GM20000 (cell line): Measurements from ENCODE around the gene DEFB123.

Experiments
- DNase-seq: peaks from one replicate; pipeline ENCODE4 v3.0.0; 2012; ENCODE audit warnings: low spot score
- TF ChIP-seq, protein P1 (sequence below): IDR thresholded peaks from 2 replicates; pipeline ENCODE4 v1.5.1; 2012; ENCODE audit warnings: mild to moderate bottlenecking, control low read depth; ENCODE audit errors: extremely low read depth, missing control alignments

DEFB123 gene, protein sequence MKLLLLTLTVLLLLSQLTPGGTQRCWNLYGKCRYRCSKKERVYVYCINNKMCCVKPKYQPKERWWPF

DNA sequence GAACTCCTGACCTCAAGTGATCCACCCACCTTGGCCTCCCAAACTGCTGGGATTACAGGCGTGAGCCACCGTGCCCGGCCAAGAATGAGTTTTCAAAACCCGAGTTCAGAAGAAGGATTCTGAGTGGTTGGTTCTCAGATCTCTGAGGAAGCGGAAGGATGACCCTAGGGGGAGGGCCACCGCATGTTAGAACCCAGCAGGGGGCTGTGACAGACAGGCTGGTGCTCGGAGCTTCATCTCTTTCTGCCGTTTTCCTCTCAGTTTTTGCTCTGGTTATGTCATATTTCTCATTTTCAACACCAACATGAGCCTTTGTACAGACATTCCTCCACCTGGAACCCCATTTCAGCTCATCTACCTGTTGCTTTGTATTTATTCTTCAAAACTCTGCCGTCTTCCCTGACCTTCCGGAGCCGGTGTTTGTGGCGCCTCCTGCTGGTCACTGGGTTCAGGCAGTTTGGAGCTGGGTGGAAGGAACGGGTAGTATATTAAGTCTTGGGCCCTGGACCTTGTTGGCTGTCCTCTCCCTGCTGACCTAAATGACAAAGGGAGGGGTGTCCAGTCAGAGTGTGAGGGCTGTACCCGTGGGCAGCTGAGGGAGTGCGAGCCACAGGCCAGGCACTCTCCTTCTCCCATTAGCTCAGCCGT, at the start of gene DEFB123:
Gene DEFB123, plus strand, starts transcription at position 621 of the 648 bp plus-strand sequence. CDS start 67 bp downstream, outside the sequence.
- TF ChIP-seq, protein P1, sequence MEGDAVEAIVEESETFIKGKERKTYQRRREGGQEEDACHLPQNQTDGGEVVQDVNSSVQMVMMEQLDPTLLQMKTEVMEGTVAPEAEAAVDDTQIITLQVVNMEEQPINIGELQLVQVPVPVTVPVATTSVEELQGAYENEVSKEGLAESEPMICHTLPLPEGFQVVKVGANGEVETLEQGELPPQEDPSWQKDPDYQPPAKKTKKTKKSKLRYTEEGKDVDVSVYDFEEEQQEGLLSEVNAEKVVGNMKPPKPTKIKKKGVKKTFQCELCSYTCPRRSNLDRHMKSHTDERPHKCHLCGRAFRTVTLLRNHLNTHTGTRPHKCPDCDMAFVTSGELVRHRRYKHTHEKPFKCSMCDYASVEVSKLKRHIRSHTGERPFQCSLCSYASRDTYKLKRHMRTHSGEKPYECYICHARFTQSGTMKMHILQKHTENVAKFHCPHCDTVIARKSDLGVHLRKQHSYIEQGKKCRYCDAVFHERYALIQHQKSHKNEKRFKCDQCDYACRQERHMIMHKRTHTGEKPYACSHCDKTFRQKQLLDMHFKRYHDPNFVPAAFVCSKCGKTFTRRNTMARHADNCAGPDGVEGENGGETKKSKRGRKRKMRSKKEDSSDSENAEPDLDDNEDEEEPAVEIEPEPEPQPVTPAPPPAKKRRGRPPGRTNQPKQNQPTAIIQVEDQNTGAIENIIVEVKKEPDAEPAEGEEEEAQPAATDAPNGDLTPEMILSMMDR: no peak
- no peak for DNase-seq

DNA sequence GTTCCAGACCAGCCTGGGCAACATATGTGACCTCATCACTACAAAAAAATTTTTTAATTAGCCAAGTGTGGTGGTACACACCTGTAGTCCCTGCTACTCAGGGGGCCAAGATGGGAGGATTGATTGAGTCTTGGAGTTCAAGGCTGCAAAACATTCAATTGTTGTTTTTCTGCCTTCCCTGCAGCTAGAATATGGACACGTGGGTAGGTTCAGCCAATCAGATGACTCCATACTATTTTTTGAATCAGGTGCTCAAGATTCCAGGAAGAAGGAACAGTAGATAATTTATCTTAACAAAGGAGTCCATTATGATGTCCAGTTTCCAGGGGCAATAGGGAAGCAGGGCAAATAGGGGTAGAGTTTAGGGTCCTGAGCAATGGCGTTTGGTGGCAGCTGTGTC, 47.6 kb upstream of the DEFB123 start:
- no peak for DNase-seq

DNA sequence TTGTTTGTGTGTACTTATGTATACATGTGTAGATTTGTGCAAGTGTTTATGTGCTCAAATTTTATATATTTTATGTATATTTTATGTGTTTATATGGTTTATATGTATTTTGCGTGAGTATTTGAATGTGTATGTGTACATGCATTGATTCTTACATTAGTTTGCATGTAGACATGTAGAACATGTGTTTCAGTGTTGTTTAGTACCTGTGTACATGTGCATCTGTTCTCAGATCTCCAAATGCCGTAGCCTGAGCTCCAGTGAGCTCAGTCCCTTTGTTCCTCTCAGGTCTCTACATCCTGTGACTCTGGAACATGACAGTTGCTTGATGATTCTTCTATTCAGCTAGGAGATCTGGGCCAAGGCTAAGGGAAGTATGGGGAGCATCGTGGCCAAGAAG, 45.5 kb upstream of the DEFB123 start:
- DNase-seq: no peak
- TF ChIP-seq, protein P1: no peak

More for the DNA sequence above, 47.6 kb upstream of the DEFB123 start:
- TF ChIP-seq, protein P1: no peak

DNA sequence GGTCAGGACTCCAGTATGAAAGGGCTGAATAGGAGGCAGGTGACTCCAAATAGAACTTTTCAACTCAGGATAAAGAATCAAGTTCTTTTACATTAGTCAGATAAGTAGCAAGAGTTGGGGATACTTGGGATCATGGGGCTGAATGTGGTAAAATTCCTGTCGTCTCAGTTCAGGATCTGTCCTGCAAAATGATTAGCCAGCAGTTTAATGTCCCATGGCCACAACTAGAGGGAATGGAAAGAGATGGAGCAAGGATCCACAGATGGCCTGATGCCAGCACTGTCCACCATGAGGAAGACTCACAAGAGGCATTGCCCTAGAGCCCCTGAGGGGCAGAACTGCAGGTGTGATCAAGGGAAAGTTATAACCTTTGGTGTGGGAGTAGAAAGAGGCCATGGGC, 36.5 kb upstream of the DEFB123 start:
- TF ChIP-seq, protein P1: no peak
- DNase-seq: no peak

DNA sequence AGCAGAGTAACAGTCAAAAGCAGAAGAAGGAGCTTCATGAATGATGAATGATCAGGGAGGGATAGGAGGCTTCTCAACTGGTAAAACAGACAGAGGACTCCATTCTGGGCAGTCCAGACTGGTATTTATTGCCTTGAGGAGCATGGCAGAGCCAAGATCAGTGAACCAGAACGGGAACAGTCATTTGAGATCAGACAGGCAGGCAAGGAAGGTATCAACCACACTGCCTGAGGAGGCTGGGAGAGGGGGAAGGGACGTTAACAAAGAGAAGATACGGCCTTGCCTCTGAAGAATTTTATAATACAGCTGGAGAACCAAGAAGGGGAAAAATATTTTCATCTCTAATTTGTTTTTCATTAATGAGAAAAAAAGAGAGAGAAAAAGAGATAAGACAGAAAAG, 34.3 kb upstream of the DEFB123 start, which contains the start of gene DEFB121:
Gene DEFB121, minus strand, starts transcription at position 101 of the 400 bp plus-strand sequence. Its CDS starts 63 bp downstream, at position 38.
- no peak for DNase-seq
- TF ChIP-seq, protein P1: no peak

DNA sequence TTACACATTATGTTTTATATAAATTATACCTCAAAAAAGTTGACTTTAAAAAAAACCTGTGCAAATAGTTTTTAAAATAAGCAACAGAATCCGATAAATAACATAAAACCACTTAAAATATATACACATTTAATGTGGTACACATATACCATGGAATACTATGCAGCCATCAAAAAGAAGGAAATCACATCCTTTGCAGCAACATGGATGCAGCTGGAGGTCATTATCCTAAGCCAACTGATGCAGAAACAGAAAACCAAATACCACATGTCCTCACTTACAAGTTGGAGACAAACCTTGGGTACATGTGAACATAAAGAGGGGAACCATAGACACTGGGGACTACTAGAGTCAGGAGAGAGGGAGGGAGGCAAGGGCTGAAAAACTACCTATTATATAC, 30.4 kb upstream of the DEFB123 start:
- DNase-seq: no peak
- TF ChIP-seq, protein P1: no peak

DNA sequence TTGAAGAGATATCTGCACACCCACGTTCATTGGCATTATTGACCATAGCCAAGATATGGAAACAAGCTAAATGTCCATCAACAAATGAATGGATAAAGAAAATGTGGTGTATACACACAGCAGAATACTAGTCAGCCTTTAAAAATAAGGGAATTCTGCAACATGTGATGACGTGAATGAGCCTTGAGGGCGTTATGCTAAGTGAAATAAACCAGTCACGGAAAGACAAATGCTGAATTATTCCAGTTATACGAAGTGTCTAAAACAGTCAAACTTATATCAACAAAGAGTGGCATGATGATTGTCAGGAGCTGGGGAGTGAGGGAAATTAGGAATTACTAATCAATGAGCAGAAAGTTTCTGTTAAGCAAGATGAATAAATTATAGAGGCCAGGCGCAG, 26.1 kb upstream of the DEFB123 start:
- DNase-seq: no peak
- TF ChIP-seq, protein P1: no peak
